Neural progenitor cell (in vitro differentiated cells): ENCODE results near the gene STK4. TPM values are rescaled to one million over a fixed set of nuclear protein-coding genes. Genes with fewer than 3 reads are reported as not detected.

Experiments
- DNase-seq: peaks from one replicate; pipeline ENCODE4 v3.0.0-alpha.2; 2016; ENCODE audit warnings: low spot score
- H2AFZ ChIP-seq: fragments of 200-600 bp; sonication (generic); replicated peaks from 2 replicates; pipeline ENCODE4 v1.6.1; 2016; ENCODE audit warnings: antibody characterized with exemption
- H3F3A ChIP-seq: fragments of 200-600 bp; sonication (generic); 2 replicates; pipeline ENCODE4 v1.6.1; 2016; ENCODE audit warnings: antibody characterized with exemption, low read depth
- H3K27ac ChIP-seq: fragments of 200-600 bp; sonication (generic); 2 replicates; pipeline ENCODE4 v1.5.1; 2016; ENCODE audit warnings: mild to moderate bottlenecking
- H3K27me3 ChIP-seq: fragments of 200-600 bp; sonication (generic); 2 replicates; pipeline ENCODE4 v1.6.1; 2016; ENCODE audit warnings: mild to moderate bottlenecking, moderate library complexity
- H3K36me3 ChIP-seq: fragments of 200-600 bp; sonication (generic); 2 replicates; pipeline ENCODE4 v1.5.1; 2016
- H3K4me1 ChIP-seq: fragments of 200-600 bp; sonication (generic); 2 replicates; pipeline ENCODE4 v1.6.1; 2016; ENCODE audit warnings: mixed run types
- H3K4me2 ChIP-seq: fragments of 200-600 bp; sonication (generic); 2 replicates; pipeline ENCODE4 v1.6.1; 2016
- H3K4me3 ChIP-seq: fragments of 200-600 bp; sonication (generic); 2 replicates; pipeline ENCODE4 v1.5.1; 2016
- H3K79me2 ChIP-seq: fragments of 200-600 bp; sonication (generic); 2 replicates; pipeline ENCODE4 v1.6.1; 2016; ENCODE audit warnings: low read depth
- H3K9ac ChIP-seq: fragments of 200-600 bp; sonication (generic); 2 replicates; pipeline ENCODE4 v1.6.1; 2016
- H3K9me3 ChIP-seq: fragments of 200-600 bp; sonication (generic); 2 replicates; pipeline ENCODE4 v1.5.1; 2016; ENCODE audit warnings: low read depth
- H4K20me1 ChIP-seq: fragments of 200-600 bp; sonication (generic); 2 replicates; pipeline ENCODE4 v1.6.1; 2016; ENCODE audit warnings: low read depth
- H3K27ac Mint-ChIP-seq: 3 replicates; pipeline ENCODE4 v1.8.0; 2021; ENCODE audit warnings: mixed read lengths
- H3K27me3 Mint-ChIP-seq: 2 replicates; pipeline ENCODE4 v1.8.0; 2022; ENCODE audit warnings: low read depth, mild to moderate bottlenecking, inconsistent platforms, moderate library complexity, mixed read lengths; ENCODE audit not compliant: insufficient read depth
- H3K36me3 Mint-ChIP-seq: 3 replicates; pipeline ENCODE4 v1.8.0; 2021; ENCODE audit warnings: mixed read lengths
- H3K4me1 Mint-ChIP-seq: 3 replicates; pipeline ENCODE4 v1.8.0; 2021; ENCODE audit warnings: mixed read lengths
- H3K4me3 Mint-ChIP-seq: 3 replicates; pipeline ENCODE4 v1.8.0; 2021; ENCODE audit warnings: mild to moderate bottlenecking, moderate library complexity, mixed read lengths
- H3K9me3 Mint-ChIP-seq: 3 replicates; pipeline ENCODE4 v1.8.0; 2020; ENCODE audit warnings: mixed read lengths
- CTCF ChIP-seq: fragments of 200-600 bp; sonication (generic); IDR thresholded peaks from 2 replicates; pipeline ENCODE4 v1.5.1; 2017; ENCODE audit warnings: antibody characterized with exemption, mild to moderate bottlenecking
- EZH2 ChIP-seq: fragments of 200-600 bp; sonication (generic); IDR thresholded peaks from 2 replicates; pipeline ENCODE4 v1.6.1; 2017; ENCODE audit warnings: antibody characterized with exemption, mild to moderate bottlenecking, moderate library complexity
- EZH2phosphoT487 ChIP-seq: fragments of 200-600 bp; sonication (generic); IDR thresholded peaks from 2 replicates; pipeline ENCODE4 v1.6.1; 2017; ENCODE audit warnings: antibody characterized with exemption
- total RNA-seq: library from RNA; depleted of rRNA; stranded (reverse); fragments of >200 nt; gene quantifications from 2 replicates; pipeline ENCODE4 v1.2.3, GENCODE V29; 2015; ENCODE audit warnings: low replicate concordance

The STK4 gene
- total RNA-seq, 1 donor from 2014 or later, result 46.1 TPM

- peaks cover 16% of the 10 kb centered on the region for H3K36me3 ChIP-seq
- no peaks in the 10 kb centered on the region for H3K9me3 Mint-ChIP-seq
- no peak overlapping the region for H2AFZ ChIP-seq
These were observed 6.7 kb downstream of the STK4 start for GRCh38 chr20:44973053-44973452.

GRCh38 chr20:44976698-44977097 is 10.4 kb downstream of the STK4 start:
- Histone ChIP-seq H3K9me3 (no peaks in the 10 kb centered on the region), H3K36me3 (peaks cover 18% of the 10 kb centered on the region), H3K27ac (no peak overlapping the region), H4K20me1 (no peaks in the 10 kb centered on the region), H3F3A (no peaks in the 10 kb centered on the region), H3K9ac (no peak overlapping the region), H3K4me2 (no peak overlapping the region), H3K4me1 (no peaks in the 10 kb centered on the region), H2AFZ (no peak overlapping the region), H3K27me3 (no peaks in the 10 kb centered on the region), H3K79me2 (peaks cover 7% of the 10 kb centered on the region), H3K4me3 (no peak overlapping the region)
- H3K27ac Mint-ChIP-seq, result no peak overlapping the region
- DNase-seq, result no peak
- H3K4me3 Mint-ChIP-seq, result no peak overlapping the region
- H3K9me3 Mint-ChIP-seq, result no peaks in the 10 kb centered on the region
- H3K4me1 Mint-ChIP-seq, result no peaks in the 10 kb centered on the region
- no peak for TF ChIP-seq CTCF
- TF ChIP-seq EZH2, result no peak
- no peak for TF ChIP-seq EZH2phosphoT487
- H3K36me3 Mint-ChIP-seq, result peaks cover 10% of the 10 kb centered on the region
- H3K27me3 Mint-ChIP-seq, result no peaks in the 10 kb centered on the region

More at GRCh38 chr20:44973053-44973452, 6.7 kb downstream of the STK4 start:
- Histone ChIP-seq H4K20me1 (peaks cover 10% of the 10 kb centered on the region), H3K9me3 (no peaks in the 10 kb centered on the region), H3K79me2 (peaks cover 44% of the 10 kb centered on the region), H3K4me1 (peaks cover 5% of the 10 kb centered on the region), H3F3A (no peaks in the 10 kb centered on the region), H3K9ac (no peak overlapping the region), H3K4me3 (no peak overlapping the region), H3K27ac (no peak overlapping the region), H3K27me3 (no peaks in the 10 kb centered on the region), H3K4me2 (no peak overlapping the region)
- peaks cover 7% of the 10 kb centered on the region for H3K36me3 Mint-ChIP-seq
- TF ChIP-seq EZH2phosphoT487 (no peak), CTCF (no peak), EZH2 (no peak)
- no peak for DNase-seq
- no peak overlapping the region for H3K27ac Mint-ChIP-seq
- no peaks in the 10 kb centered on the region for H3K27me3 Mint-ChIP-seq
- H3K4me3 Mint-ChIP-seq, result no peak overlapping the region
- H3K4me1 Mint-ChIP-seq, result peaks cover 7% of the 10 kb centered on the region

GRCh38 chr20:44979090-44979621 is 12.8 kb downstream of the STK4 start:
- Histone ChIP-seq H3K79me2 (no peaks in the 10 kb centered on the region), H4K20me1 (no peaks in the 10 kb centered on the region), H3K27me3 (no peaks in the 10 kb centered on the region), H3K4me1 (no peaks in the 10 kb centered on the region), H3K27ac (no peak overlapping the region), H3F3A (no peaks in the 10 kb centered on the region), H3K36me3 (peaks cover 16% of the 10 kb centered on the region), H3K9me3 (no peaks in the 10 kb centered on the region), H3K4me2 (no peak overlapping the region), H3K9ac (no peak overlapping the region), H2AFZ (no peak overlapping the region), H3K4me3 (no peak overlapping the region)
- Mint-ChIP-seq H3K4me3 (no peak overlapping the region), H3K27ac (no peak overlapping the region), H3K9me3 (no peaks in the 10 kb centered on the region), H3K4me1 (no peaks in the 10 kb centered on the region), H3K36me3 (peaks cover 9% of the 10 kb centered on the region), H3K27me3 (no peaks in the 10 kb centered on the region)
- TF ChIP-seq EZH2phosphoT487 (no peak), CTCF (no peak), EZH2 (no peak)
- no peak for DNase-seq
